ENCODE results near the gene GRIP1. TPM values are rescaled to one million over a fixed set of nuclear protein-coding genes. Genes with fewer than 3 reads are reported as not detected.

GRIP1 gene
- total and polyA plus RNA-seq, 2 donors (not counting 3 experiments of a cell fraction or from before 2014, with no cell fraction given): 0.04 to 0.69 TPM

DNA sequence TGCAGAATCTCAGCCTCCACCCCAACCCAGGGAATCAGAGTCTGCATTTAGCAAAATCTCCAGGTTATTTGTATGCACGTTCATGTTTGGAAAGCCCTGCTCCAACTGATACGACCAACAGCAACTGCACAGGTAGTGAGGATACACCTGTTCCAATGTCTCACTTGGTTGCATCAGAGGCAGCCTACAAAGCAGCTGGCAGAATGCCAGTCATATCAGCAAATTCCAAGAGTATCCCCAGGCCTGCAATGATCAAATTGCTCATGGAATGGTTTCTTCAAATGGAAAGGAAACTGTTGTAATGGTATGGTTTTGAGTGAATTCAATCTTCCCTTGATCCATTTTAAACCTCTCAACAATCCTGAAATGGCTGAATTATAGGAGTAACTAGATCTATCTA, 75.4 kb downstream of the GRIP1 start:
- Histone ChIP-seq H3K36me3 (ENCODE audit: control insufficient read depth in 2 of 2, extremely low read depth in 1 of 2, insufficient read depth in 2 of 2, low read length in 2 of 2) (no peaks in the 10 kb centered on the region), H4K20me1 (replicated peaks; ENCODE audit: control insufficient read depth, extremely low read depth, insufficient read depth, low read length) (no peaks in the 10 kb centered on the region), H3K4me1 (ENCODE audit: control insufficient read depth, extremely low read depth, insufficient read depth, low read length) (no peaks in the 10 kb centered on the region), H3K4me2 (ENCODE audit: insufficient read depth, low read length) (no peak overlapping the region), H3K27me3 (ENCODE audit: control insufficient read depth in 2 of 2, insufficient read depth in 2 of 2, low read length in 2 of 2) (peaks cover 5 to 9% of the 10 kb centered on the region in 2 experiments), H2AFZ (ENCODE audit: low read depth, low read length) (no peak overlapping the region), H3K79me2 (ENCODE audit: control insufficient read depth, insufficient read depth, low read length) (no peaks in the 10 kb centered on the region), H3K4me3 (replicated peaks in 1 of 3; ENCODE audit: insufficient read depth in 1 of 3, low read depth in 1 of 3, low read length in 3 of 3) (no peak overlapping the region), H3K9me1 (replicated peaks; ENCODE audit: control insufficient read depth, extremely low read depth, insufficient read depth, low read length) (no peaks in the 10 kb centered on the region), H3K9ac (replicated peaks; ENCODE audit: extremely low read depth, insufficient read depth, low read length) (no peak overlapping the region), H3K27ac (ENCODE audit: insufficient read depth, low read depth, low read length) (no peak overlapping the region), H3K9me3 (replicated peaks; ENCODE audit: control insufficient read depth, insufficient read depth, low read length) (no peaks in the 10 kb centered on the region)
- dilution Hi-C loops (cut with MboI; ENCODE audit: extremely low pct_ligation_motif_present, low sequenced_read_pairs): no loop called here
- ChIA-PET POLR2A (no interaction called here), CTCF (no interaction called here)
- no TSS peak for BruUV-seq (replicated peaks)
- DNase-seq (ENCODE audit: low read depth, low spot score) (no peak), FAIRE-seq (no peak)
- intact Hi-C loops (cut with micrococcal nuclease): no loop called here
- TF ChIP-seq MYC (IDR thresholded peaks at IDR 0.05; ENCODE audit: low read depth, low read length) (no peak), POLR2A (IDR thresholded peaks at IDR 0.05; ENCODE audit: low read depth, low read length) (no peak), FOS (IDR thresholded peaks at IDR 0.05; ENCODE audit: borderline replicate concordance, insufficient read depth, low read length) (no peak), POLR2AphosphoS5 (IDR thresholded peaks at IDR 0.05; ENCODE audit: insufficient read depth, low read depth, low read length) (no peak), GATA2 (IDR thresholded peaks at IDR 0.05; ENCODE audit: insufficient read depth, insufficient read length, low read depth, low read length) (no peak), JUN (IDR thresholded peaks at IDR 0.05; ENCODE audit: borderline replicate concordance, insufficient read depth, insufficient read length, low read depth) (no peak), EZH2 (IDR thresholded peaks at IDR 0.05; ENCODE audit: borderline replicate concordance, low read depth, low read length, severe bottlenecking) (no peak)
- TF ChIP-seq, protein P1, sequence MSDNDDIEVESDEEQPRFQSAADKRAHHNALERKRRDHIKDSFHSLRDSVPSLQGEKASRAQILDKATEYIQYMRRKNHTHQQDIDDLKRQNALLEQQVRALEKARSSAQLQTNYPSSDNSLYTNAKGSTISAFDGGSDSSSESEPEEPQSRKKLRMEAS (IDR thresholded peaks at IDR 0.05; ENCODE audit: insufficient read depth, insufficient read length): no peak
- TF ChIP-seq, protein P2, sequence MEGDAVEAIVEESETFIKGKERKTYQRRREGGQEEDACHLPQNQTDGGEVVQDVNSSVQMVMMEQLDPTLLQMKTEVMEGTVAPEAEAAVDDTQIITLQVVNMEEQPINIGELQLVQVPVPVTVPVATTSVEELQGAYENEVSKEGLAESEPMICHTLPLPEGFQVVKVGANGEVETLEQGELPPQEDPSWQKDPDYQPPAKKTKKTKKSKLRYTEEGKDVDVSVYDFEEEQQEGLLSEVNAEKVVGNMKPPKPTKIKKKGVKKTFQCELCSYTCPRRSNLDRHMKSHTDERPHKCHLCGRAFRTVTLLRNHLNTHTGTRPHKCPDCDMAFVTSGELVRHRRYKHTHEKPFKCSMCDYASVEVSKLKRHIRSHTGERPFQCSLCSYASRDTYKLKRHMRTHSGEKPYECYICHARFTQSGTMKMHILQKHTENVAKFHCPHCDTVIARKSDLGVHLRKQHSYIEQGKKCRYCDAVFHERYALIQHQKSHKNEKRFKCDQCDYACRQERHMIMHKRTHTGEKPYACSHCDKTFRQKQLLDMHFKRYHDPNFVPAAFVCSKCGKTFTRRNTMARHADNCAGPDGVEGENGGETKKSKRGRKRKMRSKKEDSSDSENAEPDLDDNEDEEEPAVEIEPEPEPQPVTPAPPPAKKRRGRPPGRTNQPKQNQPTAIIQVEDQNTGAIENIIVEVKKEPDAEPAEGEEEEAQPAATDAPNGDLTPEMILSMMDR (IDR thresholded peaks at IDR 0.05; ENCODE audit: extremely low read depth in 1 of 2, insufficient read depth in 1 of 2, low read depth in 1 of 2, low read length in 2 of 2): no peak

Measured in endothelial cell of umbilical vein (primary cell).